ENCODE measurements around the gene NEU1.

DNA sequence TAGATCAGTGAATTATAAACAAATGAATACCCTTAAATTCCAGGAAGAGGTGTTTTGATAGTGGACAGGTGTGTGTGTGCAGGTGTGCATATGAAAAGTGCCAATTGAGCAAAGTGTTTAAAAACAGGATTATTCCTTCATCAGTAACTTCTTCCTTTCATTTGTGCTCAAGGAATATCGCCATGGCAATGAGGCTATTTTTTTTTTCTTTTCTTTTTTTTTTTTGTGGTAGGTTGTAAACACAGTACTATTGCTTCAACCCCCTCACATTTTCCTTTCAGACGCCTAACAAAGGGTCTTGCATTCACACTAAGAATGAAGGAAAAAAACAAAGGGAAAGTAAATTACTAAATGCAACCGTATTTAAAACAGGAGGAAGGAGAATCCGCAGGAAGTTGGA lies 37.1 kb downstream of the NEU1 start:
- TF ChIP-seq POLR2A (IDR thresholded peaks at IDR 0.05; ENCODE audit: low read length) (no peak), JUNB (IDR thresholded peaks at IDR 0.05) (no peak), CTCF (IDR thresholded peaks at IDR 0.05) (no peak), CHD4 (IDR thresholded peaks at IDR 0.05; ENCODE audit: borderline replicate concordance) (no peak), RCOR1 (IDR thresholded peaks at IDR 0.05; ENCODE audit: low read depth, low read length) (no peak), TP53 (CRISPR knock-in tag; IDR thresholded peaks at IDR 0.05) (no peak), FOSL2 (IDR thresholded peaks at IDR 0.05) (no peak), FOSL2 (CRISPR knock-in tag; IDR thresholded peaks at IDR 0.05) (no peak), ESRRA (IDR thresholded peaks at IDR 0.05; ENCODE audit: borderline replicate concordance, low read length) (no peak), MAZ (IDR thresholded peaks at IDR 0.05; ENCODE audit: borderline replicate concordance, low read depth, low read length) (no peak), REST (IDR thresholded peaks at IDR 0.05) (no peak), NFE2L2 (conservative IDR thresholded peaks at IDR 0.05; ENCODE audit: low read length) (no peak), CHD2 (IDR thresholded peaks at IDR 0.05; ENCODE audit: low read length, partially characterized antibody) (no peak)

Measured in A549 (cell line).